ENCODE measurements around the gene ALDOA.

DNA sequence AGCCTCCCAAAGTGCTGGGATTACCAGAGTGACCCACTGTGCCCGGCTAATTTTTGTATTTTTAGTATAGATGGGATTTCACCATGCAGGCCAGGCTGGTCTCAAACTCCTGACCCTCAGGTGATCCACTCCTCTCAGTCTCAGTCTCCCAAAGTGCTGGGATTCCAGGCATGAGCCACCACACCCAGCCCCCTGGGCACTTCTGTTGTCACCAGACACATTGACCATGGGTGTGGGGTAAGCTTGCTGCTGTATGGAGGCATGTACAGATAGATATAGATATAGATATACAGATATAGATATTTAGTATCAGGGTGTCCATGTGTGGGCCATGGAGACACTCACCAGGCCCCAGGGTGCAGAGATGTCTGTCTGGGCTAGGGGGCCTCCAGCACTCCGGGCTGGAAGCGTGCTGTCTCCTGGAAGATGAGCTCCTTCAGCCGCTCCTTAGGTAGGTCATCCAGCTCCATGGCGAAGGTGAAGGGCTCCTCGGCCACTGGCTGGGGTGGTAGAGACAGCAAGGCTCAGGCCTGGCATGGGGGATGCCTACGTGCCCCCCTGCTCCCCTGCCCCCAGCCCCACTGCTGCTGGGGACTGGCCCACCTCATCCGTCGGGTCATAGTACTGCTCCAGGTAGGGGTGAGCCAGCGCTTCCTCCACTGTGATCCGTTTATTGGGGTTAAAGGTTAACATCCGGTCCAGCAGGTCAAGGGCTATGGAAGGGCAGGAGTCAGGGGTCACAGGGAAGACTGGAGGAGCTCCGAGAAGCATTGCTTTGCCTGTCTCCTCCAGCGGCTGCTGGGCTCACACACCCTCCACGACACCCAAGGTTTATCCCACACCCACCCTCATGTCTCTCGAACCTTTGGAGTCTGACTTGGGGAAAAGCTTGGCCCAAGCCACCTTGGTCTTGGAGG, 51.0 kb downstream of the ALDOA start:
- TF ChIP-seq, protein P1, sequence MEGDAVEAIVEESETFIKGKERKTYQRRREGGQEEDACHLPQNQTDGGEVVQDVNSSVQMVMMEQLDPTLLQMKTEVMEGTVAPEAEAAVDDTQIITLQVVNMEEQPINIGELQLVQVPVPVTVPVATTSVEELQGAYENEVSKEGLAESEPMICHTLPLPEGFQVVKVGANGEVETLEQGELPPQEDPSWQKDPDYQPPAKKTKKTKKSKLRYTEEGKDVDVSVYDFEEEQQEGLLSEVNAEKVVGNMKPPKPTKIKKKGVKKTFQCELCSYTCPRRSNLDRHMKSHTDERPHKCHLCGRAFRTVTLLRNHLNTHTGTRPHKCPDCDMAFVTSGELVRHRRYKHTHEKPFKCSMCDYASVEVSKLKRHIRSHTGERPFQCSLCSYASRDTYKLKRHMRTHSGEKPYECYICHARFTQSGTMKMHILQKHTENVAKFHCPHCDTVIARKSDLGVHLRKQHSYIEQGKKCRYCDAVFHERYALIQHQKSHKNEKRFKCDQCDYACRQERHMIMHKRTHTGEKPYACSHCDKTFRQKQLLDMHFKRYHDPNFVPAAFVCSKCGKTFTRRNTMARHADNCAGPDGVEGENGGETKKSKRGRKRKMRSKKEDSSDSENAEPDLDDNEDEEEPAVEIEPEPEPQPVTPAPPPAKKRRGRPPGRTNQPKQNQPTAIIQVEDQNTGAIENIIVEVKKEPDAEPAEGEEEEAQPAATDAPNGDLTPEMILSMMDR (IDR thresholded peaks at IDR 0.05): no peak
- TF ChIP-seq POLR2A (IDR thresholded peaks at IDR 0.05): no peak

Data from thyroid gland (tissue), 4 donors.